ENCODE results near the gene TEX11.
"Not testable (repeated sequence)": the region's sequence is repeated elsewhere in the genome, so short reads cannot be mapped to it uniquely, and the experiment has no call there.

Gene TEX11

DNA sequence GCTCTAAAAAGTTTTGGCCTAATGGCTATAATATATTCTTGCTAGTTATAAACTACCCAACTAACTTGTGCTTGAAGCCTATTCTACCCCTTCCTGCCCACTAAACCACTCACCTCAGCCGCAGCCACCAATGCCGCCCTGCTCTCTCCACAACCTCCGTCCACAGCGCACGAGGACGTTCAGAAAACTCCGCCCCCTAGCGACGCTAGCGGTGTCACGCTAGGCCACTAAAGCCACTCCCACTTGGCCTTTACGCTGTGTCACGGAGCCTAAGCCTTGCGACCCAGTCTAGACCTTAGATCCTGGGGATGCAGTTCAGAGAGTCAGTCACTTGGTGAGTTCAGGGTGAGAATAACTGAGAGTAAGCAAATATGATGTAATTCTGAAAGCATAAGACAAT is at the start of gene TEX11:
TEX11 (minus strand) TSS at position 171 of the 400 bp plus-strand sequence. CDS start 922 bp downstream, outside the sequence.
- DNase-seq (ENCODE audit: low spot score): no peak

DNA sequence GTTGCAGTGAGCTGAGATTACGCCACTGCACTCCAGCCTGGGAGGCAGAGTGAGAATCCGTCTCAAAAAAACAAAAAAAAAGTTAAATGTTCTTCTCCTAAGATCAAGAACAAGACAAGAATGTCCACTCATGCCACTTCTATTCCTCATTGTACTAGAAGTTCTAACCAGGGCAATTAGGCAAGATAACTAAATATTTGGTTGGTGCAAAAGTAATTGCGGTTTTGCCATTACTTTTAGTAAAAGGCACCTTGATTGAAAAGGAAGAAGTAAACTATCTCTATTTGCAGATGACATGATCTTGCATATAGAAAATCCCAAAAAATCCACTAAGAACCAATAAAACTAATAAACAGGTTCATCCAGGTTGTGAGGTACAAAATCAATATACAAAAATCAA is 46.4 kb upstream of the TEX11 start:
- DNase-seq (ENCODE audit: low spot score): no peak

GRCh38 chrX:70924294-70924911 is 15.9 kb upstream of the TEX11 start:
- DNase-seq (ENCODE audit: low spot score): no peak

GRCh38 chrX:70922774-70923473 is 14.4 kb upstream of the TEX11 start:
- DNase-seq (ENCODE audit: low spot score): no peak

DNA sequence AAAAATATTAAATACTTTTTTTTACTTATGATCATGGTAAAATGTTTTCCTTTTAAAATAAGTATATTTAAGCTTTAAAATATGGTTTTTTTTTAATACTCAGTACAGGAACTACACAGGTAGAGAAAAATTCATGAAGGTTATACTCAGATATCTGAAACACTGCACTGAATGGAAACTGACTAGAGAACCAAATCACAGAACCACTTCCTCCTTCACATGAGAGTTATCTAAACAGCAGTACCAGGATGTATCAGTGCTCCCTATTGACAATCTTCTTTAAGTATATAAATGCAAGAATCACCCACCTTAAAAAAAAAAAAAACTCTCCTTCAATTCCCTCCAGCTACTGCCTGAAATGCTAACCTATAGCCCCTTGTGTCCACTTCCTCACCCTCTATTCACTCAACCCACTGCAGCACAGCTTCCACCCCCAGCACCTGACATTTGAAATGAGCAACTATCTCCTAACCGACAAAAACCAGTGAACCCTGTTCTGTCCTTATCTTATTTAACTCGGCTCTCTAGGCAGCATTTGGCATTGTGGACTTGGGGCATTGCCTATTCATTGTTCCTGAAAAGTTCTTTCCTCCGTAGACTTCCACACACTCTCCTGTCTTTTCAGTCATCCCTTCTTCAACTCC is 13.3 kb upstream of the TEX11 start:
- DNase-seq (ENCODE audit: low spot score): no peak

GRCh38 chrX:70916754-70917153 is 8.2 kb upstream of the TEX11 start:
- no peak for DNase-seq (ENCODE audit: low spot score)

DNA sequence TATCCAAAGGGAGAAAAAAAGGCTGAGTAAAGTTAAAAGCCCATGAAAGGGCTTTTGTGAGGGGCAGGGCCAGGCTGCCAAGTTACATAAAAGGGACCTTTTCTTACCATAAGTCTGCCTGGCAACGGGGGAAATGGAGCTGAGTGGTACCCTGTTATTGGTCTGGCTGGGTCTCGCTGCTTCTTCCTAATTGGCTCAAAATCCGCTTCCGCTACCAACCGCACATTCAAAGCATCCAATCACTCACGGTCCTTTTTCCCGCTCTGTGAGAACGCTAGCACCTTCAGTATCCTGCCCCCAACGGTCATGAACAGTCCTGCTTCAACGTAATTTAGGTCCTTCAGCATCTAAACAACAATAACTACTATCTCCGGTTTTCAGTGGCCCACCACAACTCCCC is 611 bp downstream of the TEX11 start:
- DNase-seq (ENCODE audit: low spot score): no peak

DNA sequence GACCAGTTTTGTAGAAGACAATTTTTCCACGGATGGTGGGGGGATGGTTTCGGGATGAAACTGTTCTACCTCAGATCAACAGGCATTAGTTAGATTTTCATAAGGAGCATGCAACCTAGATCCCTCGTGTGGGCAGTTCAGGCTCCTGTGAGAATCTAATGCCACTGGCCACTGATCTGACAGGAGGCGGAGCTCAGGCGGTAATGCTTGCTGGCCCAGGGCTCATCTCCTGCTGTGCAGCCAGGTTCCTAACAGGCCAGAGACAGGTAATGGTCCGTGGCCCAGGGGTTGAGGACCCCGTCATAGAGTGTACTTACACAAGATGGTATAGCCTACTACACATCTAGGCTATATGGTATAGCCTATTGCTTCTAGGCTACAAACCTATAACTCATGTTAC is 7.0 kb downstream of the TEX11 start:
- DNase-seq (ENCODE audit: low spot score): no peak

- not testable (repeated sequence) for DNase-seq (ENCODE audit: low spot score)
These were observed 18.1 kb downstream of the TEX11 start for GRCh38 chrX:70890441-70890840.

DNA sequence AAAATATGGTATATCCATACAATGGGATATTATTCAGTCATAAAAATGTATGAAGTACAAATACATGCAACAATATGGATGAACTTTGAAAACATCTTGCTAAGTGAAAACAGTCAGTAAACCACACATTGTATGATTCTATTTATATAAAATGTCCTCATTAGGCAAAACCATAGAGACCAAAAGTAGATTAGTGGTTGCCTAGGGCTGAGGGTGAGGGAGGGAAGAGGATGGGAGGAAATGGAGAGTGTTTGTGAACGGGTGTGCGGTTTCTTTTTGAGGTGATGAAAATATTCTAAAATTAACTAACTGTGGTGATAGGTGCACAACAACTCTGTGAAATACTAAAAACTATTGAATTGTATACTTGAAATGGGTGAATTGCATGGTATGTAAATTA is 29.6 kb downstream of the TEX11 start:
- DNase-seq (ENCODE audit: low spot score): no peak

GRCh38 chrX:70852294-70852693 is 56.2 kb downstream of the TEX11 start:
- DNase-seq (ENCODE audit: low spot score): peak; percentile 9

GRCh38 chrX:70844081-70844480 is 64.4 kb downstream of the TEX11 start:
- DNase-seq (ENCODE audit: low spot score): not testable (repeated sequence)

DNA sequence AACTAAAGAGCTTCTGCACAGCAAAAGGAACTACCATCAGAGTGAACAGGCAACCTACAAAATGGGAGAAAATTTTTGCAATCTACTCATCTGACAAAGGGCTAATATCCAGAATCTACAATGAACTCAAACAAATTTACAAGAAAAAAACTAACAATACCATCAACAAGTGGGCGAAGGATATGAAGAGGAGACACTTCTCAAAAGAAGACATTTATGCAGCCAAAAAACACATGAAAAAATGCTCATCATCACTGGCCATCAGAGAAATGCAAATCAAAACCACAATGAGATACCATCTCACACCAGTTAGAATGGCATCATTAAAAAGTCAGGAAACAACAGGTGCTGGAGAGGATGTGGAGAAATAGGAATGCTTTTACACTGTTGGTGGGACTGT is 64.9 kb downstream of the TEX11 start:
- DNase-seq (ENCODE audit: low spot score): not testable (repeated sequence)

DNA sequence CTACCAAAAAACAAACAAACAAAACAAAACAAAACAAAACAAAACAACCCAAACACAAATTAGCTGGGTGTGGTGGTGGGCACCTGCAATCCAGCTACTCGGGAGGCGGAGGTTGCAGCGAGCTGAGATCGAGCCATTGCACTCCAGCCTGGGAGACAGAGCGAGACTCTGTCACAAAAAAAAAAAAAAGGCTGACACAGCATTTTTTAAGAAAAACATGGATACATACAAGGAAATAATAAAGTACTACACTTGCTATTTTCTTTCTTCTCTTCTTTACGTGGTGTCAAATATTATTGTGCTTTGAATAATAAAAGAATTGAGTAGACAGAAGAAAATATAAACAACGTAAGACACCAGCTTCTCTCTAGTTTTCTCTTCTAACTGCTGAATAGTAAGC is 73.9 kb downstream of the TEX11 start:
- DNase-seq (ENCODE audit: low spot score): no peak

DNA sequence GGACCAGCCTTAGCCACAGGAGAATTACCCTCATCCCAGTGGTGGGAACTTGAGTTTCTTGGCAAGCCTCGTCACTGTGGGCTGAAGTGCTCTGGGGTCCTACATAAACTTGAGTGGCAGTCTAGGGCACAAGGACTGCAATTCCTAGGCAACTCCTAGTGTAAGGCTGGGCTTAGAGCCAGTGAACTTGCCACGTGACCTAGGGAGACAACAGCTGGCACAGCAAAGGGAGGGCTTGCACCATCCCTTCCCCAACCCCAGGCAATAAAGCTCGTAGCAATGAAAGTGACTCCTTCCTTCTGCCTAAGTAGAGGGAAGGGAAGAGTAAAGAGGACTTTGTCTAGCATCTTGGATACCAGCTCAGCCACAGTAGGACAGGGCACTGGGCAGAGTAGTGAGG is 81.8 kb downstream of the TEX11 start:
- DNase-seq (ENCODE audit: low spot score): no peak

DNA sequence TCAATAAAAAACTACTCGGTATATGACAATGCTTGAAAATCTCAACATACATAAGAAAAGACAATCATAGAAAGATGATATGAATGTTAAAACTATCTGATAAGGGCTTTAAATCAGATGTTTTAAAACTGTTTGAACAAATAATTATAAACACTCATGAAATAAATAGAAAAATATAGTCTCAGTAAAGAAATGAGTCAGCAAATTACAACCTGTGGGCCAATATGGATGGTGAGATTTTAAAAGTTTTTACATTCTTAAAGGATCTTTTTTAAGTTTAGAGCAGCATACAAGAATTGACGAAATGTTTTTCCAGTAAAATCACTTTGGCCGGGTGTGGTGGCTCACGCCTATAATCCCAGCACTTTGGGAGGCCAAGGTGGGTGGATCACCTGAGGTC is 83.1 kb downstream of the TEX11 start:
- no peak for DNase-seq (ENCODE audit: low spot score)

DNA sequence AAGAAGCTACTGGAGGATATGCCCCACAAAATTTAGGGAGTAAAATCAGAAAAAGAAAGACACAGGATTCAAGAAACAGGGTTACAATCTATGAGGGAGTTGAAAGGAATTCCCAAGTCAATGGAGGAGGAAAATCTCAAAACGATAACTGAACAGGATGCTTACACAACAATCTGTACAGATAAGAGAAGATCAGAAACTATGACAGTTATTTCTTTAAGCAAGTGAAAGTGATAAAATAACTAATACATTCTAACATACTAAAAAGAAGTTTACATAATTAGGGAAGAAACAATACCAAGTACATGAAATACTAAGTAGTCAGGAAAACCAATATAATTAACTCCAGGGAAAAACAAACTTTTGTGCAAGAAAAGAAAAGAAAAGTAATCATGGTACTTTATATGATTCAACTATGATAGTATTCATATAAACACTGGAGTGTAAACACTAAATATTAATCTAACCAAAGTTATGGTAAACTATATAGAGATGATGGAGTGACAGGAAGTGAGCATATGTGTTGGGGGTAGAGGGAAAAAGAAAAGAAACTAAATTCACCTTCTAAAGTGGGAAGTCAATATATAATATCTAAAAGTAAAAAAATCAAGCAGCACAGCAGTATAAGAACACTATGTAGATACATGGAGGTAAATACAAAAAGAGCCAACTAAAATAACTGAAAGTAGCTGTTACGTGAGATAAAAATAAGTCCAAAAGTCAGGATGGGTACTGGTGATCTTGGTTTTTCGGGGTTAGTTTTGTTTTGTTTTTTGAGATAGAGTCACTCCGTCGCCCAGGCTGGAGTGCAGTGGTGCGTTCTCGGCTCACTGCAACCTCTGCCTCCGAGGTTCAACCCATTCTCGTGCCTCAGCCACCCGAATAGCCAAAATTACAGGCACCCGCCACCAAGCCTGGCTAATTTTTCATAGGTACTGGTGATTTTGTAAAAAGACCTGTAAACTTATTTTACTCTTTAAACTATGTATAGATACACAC is 99.3 kb downstream of the TEX11 start:
- no peak for DNase-seq (ENCODE audit: low spot score)

- DNase-seq (ENCODE audit: low spot score): no peak
These were observed 102.4 kb downstream of the TEX11 start for GRCh38 chrX:70806081-70806480.

GRCh38 chrX:70796742-70797141 is 111.8 kb downstream of the TEX11 start:
- DNase-seq (ENCODE audit: low spot score): not testable (repeated sequence)

- no peak for DNase-seq (ENCODE audit: low spot score)
These were observed 134.3 kb downstream of the TEX11 start for GRCh38 chrX:70774223-70774622.

DNA sequence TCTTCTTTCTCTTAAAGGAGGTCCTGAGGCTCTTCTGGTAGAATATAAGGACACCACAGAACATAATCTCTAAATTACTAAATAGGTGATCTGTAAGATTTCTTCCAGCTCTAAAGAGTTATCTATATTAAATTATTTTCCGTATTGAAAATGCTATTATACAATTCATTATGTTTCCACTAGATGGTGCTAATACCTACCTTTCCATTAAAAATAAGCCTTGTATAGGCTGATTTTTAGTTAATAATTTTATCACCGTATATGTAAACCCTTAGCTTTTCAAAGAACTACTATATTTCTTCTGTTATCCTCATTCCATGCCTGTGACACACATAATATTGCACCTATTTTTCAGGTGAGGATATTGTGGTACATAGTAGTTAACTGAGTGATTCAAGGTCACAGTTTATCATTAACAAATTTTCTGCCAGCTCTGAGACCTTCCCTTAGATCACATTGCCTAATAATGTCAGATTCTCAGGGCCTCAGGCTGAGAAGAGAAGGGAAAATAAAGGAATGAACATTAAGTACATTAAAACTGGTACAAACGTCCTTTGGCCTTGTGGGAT is 138.8 kb downstream of the TEX11 start:
- DNase-seq (ENCODE audit: low spot score): peak; percentile 84

GRCh38 chrX:70762285-70762684 is 146.2 kb downstream of the TEX11 start:
- DNase-seq (ENCODE audit: low spot score): no peak
